Activated gamma-delta T cell (primary cell): ENCODE data around the gene NKG7.
A peak's percentile ranks its signal among the peaks of the same experiment; 100 is the strongest.

Source experiments
- DNase-seq: peaks from one replicate; lab custom pipeline; 2025; lab: John Stamatoyannopoulos, UW

NKG7 gene

GRCh38 chr19:51337141-51337860 is 35.2 kb downstream of the NKG7 start:
- DNase-seq: no peak

DNA sequence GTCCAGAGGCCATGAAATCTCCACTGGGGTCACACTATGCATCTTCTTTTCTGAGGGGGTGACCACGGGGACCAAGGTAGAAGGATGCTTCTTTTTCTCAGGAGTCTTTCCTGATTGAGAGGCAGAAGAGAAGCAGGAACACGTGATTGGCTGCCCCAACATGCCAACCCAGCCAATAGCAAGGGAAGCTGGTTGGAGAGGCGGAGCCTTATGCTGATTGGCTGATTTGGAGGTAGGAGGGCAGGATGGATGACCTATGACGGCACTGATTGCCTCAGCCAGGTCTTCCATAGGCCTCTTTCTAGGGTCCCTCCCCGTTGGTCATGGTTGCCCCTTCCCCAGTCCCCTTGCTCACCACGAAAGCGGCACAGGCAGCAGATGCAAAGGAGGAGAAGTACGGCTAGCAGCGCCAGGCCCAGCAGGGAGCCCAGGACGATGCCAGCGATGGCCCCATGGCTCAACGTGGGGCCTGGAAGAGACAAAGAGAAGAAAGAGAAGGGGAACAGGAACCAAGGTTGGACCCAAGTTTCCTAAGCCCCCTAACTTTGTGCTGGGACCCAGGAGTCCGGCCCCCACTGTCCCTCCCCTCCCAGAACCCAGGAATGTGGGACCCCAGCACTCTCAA is 38.5 kb downstream of the NKG7 start:
- DNase-seq: no peak

GRCh38 chr19:51331716-51332115 is 40.7 kb downstream of the NKG7 start:
- DNase-seq: no peak

- no peak for DNase-seq
Observed at GRCh38 chr19:51331193-51331592, 41.3 kb downstream of the NKG7 start.

DNA sequence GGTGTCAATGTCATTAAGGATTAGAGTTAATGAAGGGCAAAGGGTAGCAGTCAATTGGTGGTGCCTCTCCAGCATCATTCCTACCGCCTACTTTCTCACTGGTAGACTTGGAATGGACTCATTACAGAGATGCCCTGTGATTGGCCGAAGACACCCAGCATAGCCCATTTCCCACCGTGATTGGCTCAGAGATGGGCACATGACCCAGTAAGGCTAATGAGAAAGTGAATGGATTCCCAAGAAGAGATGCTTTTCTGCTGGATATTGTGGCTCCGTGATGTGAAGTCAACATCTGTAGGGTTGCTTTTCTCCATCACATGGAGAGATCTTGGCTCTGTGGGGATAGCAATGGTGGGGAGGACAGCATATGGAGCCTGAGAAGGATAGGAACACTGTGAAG is 42.1 kb downstream of the NKG7 start:
- no peak for DNase-seq

- no peak for DNase-seq
Observed at GRCh38 chr19:51329411-51329810, 43.0 kb downstream of the NKG7 start.

GRCh38 chr19:51327066-51328001 is 45.1 kb downstream of the NKG7 start:
- DNase-seq: peak; percentile 33

DNA sequence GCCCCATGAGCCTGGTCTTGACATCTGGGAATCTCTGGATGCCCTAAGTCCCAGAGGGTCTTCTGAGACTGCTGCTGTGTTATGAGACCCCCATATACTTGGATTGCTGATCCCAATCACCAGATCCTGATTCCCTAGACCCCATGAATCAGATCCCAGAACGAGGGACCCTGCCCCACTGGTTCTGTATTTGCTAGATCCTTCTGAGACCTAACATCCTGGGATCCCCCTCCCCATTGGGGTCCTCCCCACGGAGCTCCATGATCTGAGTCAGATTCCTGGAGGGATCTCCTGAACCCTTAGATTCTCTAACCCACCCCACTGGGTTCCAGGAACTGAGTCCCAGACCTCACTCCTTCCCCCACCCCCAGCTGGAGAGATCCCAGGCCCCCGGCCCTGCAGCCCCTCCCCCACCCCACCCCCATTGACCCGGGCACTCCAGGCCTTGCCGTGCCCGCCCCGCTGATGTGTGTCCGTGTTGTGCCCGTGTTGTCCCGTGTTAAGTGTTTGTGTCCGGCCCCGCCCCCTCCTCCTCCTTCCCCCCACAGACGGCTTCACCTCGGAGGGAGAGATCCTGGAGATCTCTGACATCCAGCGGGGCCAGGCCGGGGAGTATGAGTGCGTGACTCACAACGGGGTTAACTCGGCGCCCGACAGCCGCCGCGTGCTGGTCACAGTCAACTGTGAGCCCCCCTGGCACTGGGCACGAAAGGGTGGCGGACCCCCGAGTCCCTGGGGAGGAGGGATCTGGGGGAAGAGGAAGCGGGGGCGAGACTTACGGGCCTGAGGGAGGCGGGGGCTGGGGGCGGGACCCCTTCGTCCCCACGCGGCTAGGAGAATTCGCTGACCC is 46.0 kb downstream of the NKG7 start:
- DNase-seq: no peak

DNA sequence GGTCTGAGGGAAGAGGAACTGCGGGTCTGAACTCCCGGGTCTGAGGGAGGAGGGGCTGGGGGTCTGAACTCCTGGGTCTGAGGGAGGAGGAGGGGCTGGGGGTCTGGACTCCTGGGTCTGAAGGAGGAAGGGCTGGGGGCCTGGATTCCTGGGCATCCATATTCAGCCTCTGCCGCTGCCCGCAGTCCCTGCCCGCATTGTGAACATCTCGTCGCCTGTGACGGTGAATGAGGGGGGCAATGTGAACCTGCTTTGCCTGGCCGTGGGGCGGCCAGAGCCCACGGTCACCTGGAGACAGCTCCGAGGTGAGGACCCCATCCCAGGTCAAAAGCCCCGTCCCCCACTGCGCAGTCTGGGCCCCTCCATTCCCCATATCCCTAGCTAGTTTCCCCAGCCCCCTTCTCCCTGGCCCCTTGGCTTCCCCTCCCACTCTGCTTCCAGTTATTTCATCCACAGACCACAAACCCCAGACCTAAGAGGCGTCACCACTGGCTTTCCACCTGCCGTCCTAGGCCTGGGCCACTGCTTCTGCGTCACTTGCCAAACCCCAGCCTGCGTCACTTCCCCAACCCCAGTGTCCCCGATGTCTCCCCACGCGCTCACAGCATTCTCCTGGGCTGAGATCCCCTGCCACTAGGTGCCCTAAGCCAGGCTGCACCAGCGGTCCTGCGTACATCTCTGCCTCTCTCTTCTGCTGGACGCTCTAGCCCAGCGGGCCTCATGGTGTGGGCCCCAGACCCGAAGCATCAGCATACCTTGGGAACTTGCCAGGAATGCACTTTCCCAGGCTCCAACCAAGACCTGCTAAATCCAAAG is 47.1 kb downstream of the NKG7 start:
- DNase-seq: no peak

- DNase-seq: no peak
Observed at GRCh38 chr19:51324167-51324481, 48.3 kb downstream of the NKG7 start.

GRCh38 chr19:51323481-51324166 is 48.8 kb downstream of the NKG7 start:
- DNase-seq: no peak

- DNase-seq: no peak
Observed at GRCh38 chr19:51321799-51322198, 50.7 kb downstream of the NKG7 start.
